Measurements from ENCODE around the gene PDAP1.

DNA sequence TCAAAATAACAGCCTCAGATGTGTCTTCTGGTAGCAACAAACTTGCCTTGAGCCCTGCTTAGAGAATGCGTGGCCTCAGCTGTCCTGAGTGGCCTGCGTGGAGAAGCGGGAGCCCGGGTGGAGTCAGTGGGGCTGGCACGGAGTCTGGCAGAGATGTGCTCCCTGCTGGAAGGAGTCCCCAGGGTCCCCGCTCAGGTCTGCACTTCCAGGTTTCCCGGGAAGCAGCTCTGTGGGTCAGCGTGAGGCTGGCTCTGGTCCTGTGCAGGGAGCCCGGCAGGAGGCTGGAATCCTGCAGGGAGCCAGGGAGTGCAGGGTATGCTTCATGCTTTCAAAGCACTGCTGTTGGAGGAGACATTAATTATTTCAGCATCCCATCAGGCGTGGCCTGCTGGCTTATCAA, 40.5 kb upstream of the PDAP1 start:
- TF ChIP-seq GABPA (IDR thresholded peaks at IDR 0.05 in 1 of 2, conservative IDR thresholded peaks at IDR 0.05 in 1 of 2), result no peak
- TF ChIP-seq EGR1 (IDR thresholded peaks at IDR 0.05; ENCODE audit: low read depth in 2 of 2), result no peak
- no peak for TF ChIP-seq CTCF (IDR thresholded peaks at IDR 0.05; ENCODE audit: low read depth, low read length, missing input control)
- no peak for TF ChIP-seq RAD21 (IDR thresholded peaks at IDR 0.05)
- no peak for TF ChIP-seq ATF3 (IDR thresholded peaks at IDR 0.05)
- no peak for TF ChIP-seq HNF4G (IDR thresholded peaks at IDR 0.05)
- no peak for TF ChIP-seq YY1 (IDR thresholded peaks at IDR 0.05)
- TF ChIP-seq JUND (IDR thresholded peaks at IDR 0.05), result no peak
- TF ChIP-seq, protein P1, sequence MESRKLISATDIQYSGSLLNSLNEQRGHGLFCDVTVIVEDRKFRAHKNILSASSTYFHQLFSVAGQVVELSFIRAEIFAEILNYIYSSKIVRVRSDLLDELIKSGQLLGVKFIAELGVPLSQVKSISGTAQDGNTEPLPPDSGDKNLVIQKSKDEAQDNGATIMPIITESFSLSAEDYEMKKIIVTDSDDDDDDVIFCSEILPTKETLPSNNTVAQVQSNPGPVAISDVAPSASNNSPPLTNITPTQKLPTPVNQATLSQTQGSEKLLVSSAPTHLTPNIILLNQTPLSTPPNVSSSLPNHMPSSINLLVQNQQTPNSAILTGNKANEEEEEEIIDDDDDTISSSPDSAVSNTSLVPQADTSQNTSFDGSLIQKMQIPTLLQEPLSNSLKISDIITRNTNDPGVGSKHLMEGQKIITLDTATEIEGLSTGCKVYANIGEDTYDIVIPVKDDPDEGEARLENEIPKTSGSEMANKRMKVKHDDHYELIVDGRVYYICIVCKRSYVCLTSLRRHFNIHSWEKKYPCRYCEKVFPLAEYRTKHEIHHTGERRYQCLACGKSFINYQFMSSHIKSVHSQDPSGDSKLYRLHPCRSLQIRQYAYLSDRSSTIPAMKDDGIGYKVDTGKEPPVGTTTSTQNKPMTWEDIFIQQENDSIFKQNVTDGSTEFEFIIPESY (IDR thresholded peaks at IDR 0.05), result no peak
- TF ChIP-seq SP1 (IDR thresholded peaks at IDR 0.05), result no peak

Measured in liver (tissue), 3 donors.